Left ventricle myocardium inferior (tissue), 1 donor: ENCODE data around the gene ARHGEF17. TPM values are rescaled to one million over a fixed set of nuclear protein-coding genes. Genes with fewer than 3 reads are reported as not detected.

Experiments
- DNase-seq: peaks from one replicate; pipeline ENCODE4 v3.0.0-alpha.2; 2020
- H3K27ac ChIP-seq: fragments of 200-600 bp; replicated peaks from 2 replicates; pipeline ENCODE4 v1.8.0; 2021
- H3K27me3 ChIP-seq: fragments of 200-600 bp; 2 replicates; pipeline ENCODE4 v1.8.0; 2021; ENCODE audit warnings: low read depth
- H3K36me3 ChIP-seq: fragments of 200-600 bp; 2 replicates; pipeline ENCODE4 v1.8.0; 2021
- H3K4me1 ChIP-seq: fragments of 200-600 bp; 2 replicates; pipeline ENCODE4 v1.8.0; 2021
- H3K4me3 ChIP-seq: fragments of 200-600 bp; 2 replicates; pipeline ENCODE4 v1.8.0; 2021; ENCODE audit warnings: mild to moderate bottlenecking, moderate library complexity
- H3K9me3 ChIP-seq: fragments of 200-600 bp; replicated peaks from 2 replicates; pipeline ENCODE4 v1.8.0; 2021
- CTCF ChIP-seq: fragments of 200-600 bp; IDR thresholded peaks from 2 replicates; pipeline ENCODE4 v1.8.0; 2021; ENCODE audit warnings: antibody characterized with exemption, mild to moderate bottlenecking, borderline replicate concordance
- intact Hi-C: fragments of 100-400 bp; cut with micrococcal nuclease; formaldehyde crosslinking; loops from one replicate; pipeline ENCODE4 v1.11.0; 2022
- total RNA-seq: library from RNA; stranded (reverse); fragmentation: NEBNext Ultra II Directional; extraction: Animal tissue kit (Norgen Biotek cat#: 25700); gene quantifications from one replicate; pipeline ENCODE4 v1.2.1, GENCODE V29; 2021
- donor health status: DM: no; HTN: yes; CAD: no; lungs with severe emphysema.

Gene ARHGEF17
- total RNA-seq, 1 donor from 2014 or later = 53.1 TPM

GRCh38 chr11:73376803-73377629, 68.9 kb downstream of the ARHGEF17 start:
- Histone ChIP-seq H3K4me3 (peak overlapping the region; percentile 92), H3K36me3 (no peaks in the 10 kb centered on the region), H3K27me3 (no peaks in the 10 kb centered on the region), H3K4me1 (peaks cover 70% of the 10 kb centered on the region), H3K27ac (peak overlapping the region; percentile 78), H3K9me3 (no peaks in the 10 kb centered on the region)
- intact Hi-C loops = no loop called here
- peak; percentile 45 for DNase-seq
- no peak for TF ChIP-seq CTCF

GRCh38 chr11:73379189-73379880, 71.3 kb downstream of the ARHGEF17 start:
- no peak for DNase-seq
- Histone ChIP-seq H3K27ac (peak overlapping the region; percentile 40), H3K9me3 (no peaks in the 10 kb centered on the region), H3K36me3 (no peaks in the 10 kb centered on the region), H3K27me3 (no peaks in the 10 kb centered on the region), H3K4me3 (no peak overlapping the region), H3K4me1 (peaks cover 79% of the 10 kb centered on the region)
- intact Hi-C loops = no loop called here
- no peak for TF ChIP-seq CTCF

GRCh38 chr11:73380331-73380730, 72.3 kb downstream of the ARHGEF17 start:
- Histone ChIP-seq H3K4me3 (no peak overlapping the region), H3K4me1 (peaks cover 88% of the 10 kb centered on the region), H3K27me3 (no peaks in the 10 kb centered on the region), H3K27ac (peak overlapping the region; percentile 40), H3K36me3 (no peaks in the 10 kb centered on the region), H3K9me3 (no peaks in the 10 kb centered on the region)
- TF ChIP-seq CTCF = no peak
- DNase-seq = no peak
- intact Hi-C loops = no loop called here

GRCh38 chr11:73380897-73381410, 72.9 kb downstream of the ARHGEF17 start:
- no peak for DNase-seq
- peaks cover 89% of the 10 kb centered on the region for H3K4me1 ChIP-seq
- no peaks in the 10 kb centered on the region for H3K36me3 ChIP-seq
- H3K4me3 ChIP-seq = no peak overlapping the region
- H3K9me3 ChIP-seq = no peaks in the 10 kb centered on the region
- intact Hi-C loops = no loop called here
- H3K27me3 ChIP-seq = no peaks in the 10 kb centered on the region
- H3K27ac ChIP-seq = peak overlapping the region; percentile 40
- TF ChIP-seq CTCF = peak; percentile 23

- Histone ChIP-seq H3K36me3 (no peaks in the 10 kb centered on the region), H3K4me3 (no peak overlapping the region), H3K9me3 (no peaks in the 10 kb centered on the region), H3K4me1 (peaks cover 85% of the 10 kb centered on the region), H3K27ac (peak overlapping the region; percentile 40), H3K27me3 (no peaks in the 10 kb centered on the region)
- no peak for DNase-seq
- no peak for TF ChIP-seq CTCF
- intact Hi-C loops = no loop called here
These were observed 73.5 kb downstream of the ARHGEF17 start for GRCh38 chr11:73381589-73381988.
